GM18499 (cell line): ENCODE measurements around the gene FBXO38.
A peak's percentile ranks its signal among the peaks of the same experiment; 100 is the strongest.

Experiments used
- ATAC-seq: cut with Tn5 transposase; IDR thresholded peaks from one replicate; pipeline ENCODE4 v1.9.1; 2021; ENCODE audit warnings: moderate number of reproducible peaks; ENCODE audit not compliant: insufficient read depth, unreplicated experiment

Gene FBXO38

GRCh38 chr5:148384380-148384737 is 601 bp downstream of the FBXO38 start:
- peak; percentile 20 for ATAC-seq

DNA sequence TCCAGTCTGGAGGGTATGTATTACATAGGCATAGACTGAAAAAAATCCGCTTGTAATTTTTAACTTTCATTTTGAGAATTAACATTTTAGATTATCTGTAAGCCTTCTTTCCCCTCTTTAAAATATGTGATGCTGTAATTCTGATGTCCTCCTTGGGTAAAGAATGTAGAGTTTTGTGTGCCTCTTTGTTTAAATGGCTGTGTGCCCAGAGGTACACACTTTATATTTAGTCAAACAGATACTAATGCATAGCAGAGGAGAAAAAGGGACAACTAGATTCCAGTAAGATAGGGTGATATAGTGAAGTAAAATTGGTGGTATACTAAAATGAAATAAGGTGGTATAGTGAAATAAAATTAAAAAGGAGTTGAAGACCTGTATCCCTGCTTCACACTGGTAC is 1.3 kb downstream of the FBXO38 start:
- no peak for ATAC-seq

- no peak for ATAC-seq
Measured at GRCh38 chr5:148386041-148386440, 2.3 kb downstream of the FBXO38 start.

DNA sequence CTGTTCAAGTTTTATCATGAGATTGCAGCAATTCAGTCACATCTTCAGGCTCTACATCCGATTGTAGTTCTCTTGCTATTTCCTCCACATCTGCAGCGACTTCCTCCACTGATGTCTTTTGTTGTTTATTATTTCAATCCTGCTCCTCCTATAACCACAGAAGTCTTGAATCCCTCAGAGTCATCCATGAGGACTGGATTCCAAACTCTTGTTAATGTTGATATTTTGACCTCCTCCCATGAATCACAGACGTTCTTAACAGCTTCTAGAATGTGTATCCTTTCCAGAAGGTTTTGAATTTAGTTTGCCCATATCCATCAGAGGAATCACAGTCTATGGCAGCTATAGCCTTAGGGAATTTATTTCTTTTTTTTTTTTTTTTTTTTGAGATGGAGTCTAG is 3.6 kb downstream of the FBXO38 start:
- ATAC-seq, result no peak

- peak; percentile 30 for ATAC-seq
Measured at GRCh38 chr5:148388696-148389095, 4.9 kb downstream of the FBXO38 start.

GRCh38 chr5:148390914-148391313 is 7.2 kb downstream of the FBXO38 start:
- no peak for ATAC-seq

DNA sequence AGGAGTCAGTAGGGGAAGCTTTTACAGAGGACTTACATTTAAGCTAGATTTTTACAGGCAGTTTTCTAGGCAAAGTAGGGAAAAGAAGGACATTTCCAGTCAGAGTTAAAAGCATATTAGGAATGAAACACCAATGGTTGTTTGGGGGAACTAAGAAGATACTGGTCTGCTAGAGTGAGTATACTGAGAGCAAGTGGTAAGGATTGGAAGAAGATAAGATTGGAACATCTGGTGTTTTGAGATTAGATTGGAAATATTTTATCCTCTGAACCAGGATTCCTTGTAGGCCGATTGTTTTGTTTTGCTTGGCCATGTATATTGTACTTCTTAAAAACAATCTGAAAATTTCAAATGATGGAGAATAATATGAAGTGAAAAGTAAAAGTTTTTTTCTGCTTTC is 7.7 kb downstream of the FBXO38 start:
- ATAC-seq, result no peak

GRCh38 chr5:148393390-148393741 is 9.6 kb downstream of the FBXO38 start:
- no peak for ATAC-seq

DNA sequence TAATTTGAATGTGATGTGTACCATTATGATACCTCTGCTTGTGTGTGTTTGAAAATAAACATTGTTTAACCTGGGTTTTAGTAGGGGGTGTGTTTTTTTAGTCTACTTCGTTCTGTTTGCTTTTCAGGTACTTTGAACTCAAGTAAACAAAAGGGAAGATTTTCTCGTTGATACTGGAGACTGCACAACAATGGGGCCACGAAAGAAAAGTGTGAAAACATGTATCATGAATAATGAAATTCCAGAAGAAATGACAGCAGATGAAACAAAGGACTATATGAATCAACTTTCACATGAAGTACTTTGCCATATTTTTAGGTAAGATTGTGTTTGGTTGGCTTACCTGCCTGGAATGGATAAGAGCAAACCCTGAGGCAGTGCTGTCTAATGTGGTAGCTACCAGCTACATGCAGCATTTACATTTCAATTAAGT is 10.8 kb downstream of the FBXO38 start:
- ATAC-seq, result no peak

DNA sequence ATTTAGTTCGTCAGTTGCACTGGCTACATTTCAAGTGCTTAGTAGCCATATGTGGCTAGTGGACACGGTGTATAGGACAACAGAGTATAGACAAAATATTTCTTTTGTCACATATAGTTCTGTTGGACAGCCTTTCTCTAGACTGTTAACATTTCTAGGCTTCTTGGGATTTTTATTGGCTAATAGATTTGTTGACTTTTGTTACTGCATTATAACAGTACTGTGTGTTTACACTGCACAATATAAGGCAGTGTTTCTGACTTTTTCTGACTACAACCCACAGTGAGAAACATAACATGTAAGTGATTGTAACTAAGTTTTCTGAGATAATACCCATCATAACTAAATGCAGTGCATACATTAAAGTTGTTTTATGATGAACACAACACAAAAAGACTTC is 11.3 kb downstream of the FBXO38 start:
- ATAC-seq, result no peak

DNA sequence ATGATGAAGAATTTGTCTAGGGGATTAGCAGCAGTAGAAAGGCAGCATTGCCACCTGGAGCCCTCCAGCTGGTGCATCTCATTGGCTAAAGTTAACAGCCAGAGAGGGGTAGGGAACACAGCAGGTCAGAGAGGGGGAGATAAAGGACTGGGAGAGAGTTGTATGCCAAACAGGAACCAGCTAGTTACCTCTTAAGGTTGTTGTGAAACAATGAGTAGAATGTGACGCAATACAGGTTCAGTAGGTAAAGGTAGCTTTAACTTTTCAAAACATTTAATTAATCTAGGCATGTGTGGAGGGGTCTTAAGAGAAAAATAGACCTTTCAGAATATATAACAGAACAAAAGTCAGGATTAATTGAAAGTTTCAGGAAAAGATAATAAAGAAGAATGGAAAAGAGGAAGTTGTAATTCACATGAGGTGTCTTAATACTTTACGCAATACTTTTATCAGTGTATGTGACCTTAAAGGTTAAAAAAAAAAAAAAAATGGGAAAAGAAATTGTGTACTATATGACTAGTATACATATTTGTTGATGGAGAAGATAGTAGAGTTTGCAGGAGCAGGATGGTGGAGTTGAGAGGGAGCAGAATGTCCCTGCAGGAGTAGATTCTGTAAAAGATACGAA is 14.3 kb downstream of the FBXO38 start:
- ATAC-seq, result no peak

DNA sequence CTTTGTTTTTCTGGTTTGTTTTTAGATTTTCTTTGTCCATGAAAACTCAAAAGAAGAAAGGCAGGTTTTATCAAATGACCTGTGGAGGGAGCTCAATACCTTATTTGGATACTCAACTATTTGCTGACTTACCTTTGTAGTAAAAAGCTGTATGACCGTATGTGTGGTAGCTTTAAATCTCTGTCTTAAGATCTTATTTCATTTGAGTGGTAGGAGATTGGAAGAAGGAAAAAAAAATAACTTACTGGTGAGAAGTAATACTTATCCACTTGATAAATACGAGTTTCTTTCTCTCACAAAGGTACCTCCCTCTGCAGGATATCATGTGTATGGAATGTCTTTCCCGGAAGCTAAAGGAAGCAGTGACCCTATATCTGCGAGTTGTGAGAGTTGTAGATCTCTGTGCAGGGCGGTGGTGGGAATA is 15.0 kb downstream of the FBXO38 start:
- no peak for ATAC-seq

DNA sequence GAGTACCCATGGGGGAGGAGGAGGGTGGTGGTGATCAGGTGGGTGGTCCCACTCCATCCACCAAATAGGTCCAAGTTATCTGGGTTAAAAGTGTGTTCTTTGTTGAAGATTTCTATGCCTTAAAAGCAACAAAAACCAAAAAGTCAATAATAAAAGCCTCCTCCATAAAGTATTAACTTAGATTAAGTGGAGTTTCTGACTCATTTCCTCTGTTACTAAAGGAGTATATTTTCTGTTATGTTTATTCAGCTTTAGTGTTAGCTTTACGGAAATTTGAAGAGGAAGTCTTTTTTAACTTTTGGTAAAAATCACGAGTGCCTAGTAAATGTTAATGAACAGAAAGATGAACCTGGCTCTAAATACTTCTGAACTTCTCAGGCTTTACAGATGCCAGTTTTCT is 17.8 kb downstream of the FBXO38 start:
- ATAC-seq, result no peak

DNA sequence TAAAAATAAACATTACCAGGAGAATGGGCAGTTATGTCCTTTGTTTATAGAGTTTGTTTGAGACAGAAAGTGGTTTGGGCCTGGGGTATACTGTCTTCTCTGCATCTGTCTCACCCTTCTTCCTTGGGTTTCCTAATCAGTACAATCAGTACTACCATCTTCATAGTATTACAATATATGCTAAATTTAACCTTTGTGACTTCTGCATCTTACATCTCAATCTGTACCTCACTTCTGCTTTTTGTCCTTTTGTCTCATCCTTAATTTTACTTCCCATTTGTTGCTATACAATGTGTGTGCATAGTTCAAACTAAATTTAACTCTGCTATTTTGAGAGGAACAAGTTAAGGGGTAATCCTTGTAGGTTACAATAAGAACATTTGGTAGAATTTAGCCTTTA is 19.6 kb downstream of the FBXO38 start:
- ATAC-seq, result peak; percentile 91

- ATAC-seq, result no peak
Measured at GRCh38 chr5:148406406-148406805, 22.6 kb downstream of the FBXO38 start.

DNA sequence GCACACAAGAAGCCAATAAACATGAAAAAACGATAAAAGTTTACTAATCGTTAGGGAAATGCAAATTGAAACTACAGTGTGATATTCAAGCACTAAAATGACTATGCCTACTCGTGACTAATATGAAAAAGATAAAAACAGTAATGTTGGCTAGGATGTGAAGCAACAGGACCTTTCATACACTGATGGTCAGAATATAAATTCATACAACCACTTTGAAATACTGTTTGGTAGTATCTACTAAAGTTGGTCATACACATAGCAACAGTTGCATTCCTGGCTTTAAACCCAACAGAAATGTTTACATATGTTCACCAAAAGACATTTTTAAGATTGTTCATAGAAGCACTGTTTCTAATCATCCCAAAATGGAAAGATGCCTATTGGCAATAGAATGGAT is 24.3 kb downstream of the FBXO38 start:
- ATAC-seq, result no peak

DNA sequence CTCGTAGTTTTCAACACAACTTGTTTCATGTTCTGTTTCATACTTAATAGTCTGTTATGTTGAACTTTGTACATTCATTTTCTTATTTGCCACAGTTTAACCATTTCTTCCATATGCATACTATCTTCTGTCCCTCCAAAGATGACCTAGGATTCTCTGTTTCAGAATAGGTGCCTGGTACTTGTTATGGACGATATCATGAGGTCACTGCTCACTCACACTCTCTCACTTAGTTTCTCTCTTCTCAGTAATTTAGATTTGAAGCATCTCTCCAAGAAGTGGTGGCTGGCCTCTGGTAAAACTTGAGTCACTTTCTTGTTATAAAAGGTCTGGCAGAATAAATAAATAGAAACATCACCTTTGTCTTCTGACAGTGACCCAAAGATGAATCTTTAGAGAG is 28.4 kb downstream of the FBXO38 start:
- no peak for ATAC-seq

DNA sequence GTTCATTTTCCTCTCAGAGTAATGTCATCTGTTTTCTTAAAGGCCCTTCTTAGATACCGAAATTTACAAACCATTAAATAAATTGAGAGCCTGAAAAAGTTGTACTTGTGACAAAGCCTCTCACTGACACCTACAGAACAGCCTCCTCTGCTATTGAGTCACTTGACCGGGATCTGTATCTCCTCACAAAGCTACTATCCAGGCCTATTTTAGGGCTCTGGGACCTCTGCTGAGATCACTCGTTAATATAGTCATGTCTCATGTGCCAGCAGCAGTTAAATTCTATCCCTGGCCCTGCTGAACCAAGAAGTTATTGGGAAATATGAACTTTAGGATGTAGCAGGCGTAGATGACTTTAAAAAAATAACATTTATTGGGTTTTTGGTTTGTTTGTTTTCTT is 31.1 kb downstream of the FBXO38 start:
- ATAC-seq, result no peak

- ATAC-seq, result no peak
Measured at GRCh38 chr5:148416416-148416815, 32.7 kb downstream of the FBXO38 start.

DNA sequence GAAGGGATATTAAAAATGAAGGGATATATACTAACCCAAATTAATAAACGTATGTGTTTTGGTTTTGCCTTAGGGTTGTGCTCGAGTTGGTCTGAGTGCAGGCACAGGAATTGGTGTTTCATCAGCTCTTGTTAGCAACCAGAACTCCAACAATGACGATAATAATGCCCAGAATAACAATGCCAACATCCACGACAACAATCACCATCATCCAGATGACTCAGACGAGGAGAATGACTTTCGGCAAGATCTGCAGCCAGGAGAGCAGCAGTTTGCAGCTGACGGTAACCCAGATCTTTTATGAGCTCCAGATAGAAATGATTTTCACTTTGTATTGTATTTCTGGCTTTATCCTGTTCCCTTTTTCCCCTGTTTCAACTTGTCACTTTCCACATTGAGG is 33.2 kb downstream of the FBXO38 start:
- ATAC-seq, result no peak

GRCh38 chr5:148418511-148418910 is 34.8 kb downstream of the FBXO38 start:
- no peak for ATAC-seq

GRCh38 chr5:148421661-148422060 is 37.9 kb downstream of the FBXO38 start:
- no peak for ATAC-seq

DNA sequence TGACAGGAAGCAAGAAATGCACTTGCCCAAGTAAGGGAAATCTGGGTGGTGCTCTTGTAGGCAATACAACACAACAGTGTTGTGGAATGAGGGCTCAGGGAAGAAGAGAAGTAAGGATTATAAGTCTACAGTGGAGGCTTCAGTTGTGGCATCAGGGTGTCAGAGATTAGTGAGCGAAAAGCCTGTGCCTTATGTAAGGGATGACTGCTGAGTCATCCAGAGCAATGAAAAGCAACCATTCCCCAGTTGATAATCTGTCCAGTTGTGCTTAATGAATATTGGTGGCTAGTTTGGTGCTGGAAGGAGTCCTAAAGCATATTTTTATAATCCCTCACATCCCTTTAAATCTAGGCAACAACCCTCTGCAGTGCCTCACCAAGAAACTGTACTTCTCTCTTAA is 42.0 kb downstream of the FBXO38 start:
- ATAC-seq, result no peak
